HepG2 (cell line): ENCODE data around the gene MORN5. TPM values are rescaled to one million over a fixed set of nuclear protein-coding genes. Genes with fewer than 3 reads are reported as not detected.

Experiments used
- ATAC-seq: fragments of 200-7000 bp; cut with Tn5 transposase; 3 replicates; pipeline ENCODE4 v1.9.1; 2020; ENCODE audit warnings: mild to moderate bottlenecking, moderate library complexity
- BruUV-seq: library from RNA; stranded (reverse); fragments of 400-500 nt; replicated peaks from 2 replicates; lab custom pipeline; 2021; lab: Mats Ljungman, UMichigan
- CTCF ChIA-PET: fragments of 300-600 bp; formaldehyde crosslinking; extraction: SDS; loops from one replicate; lab custom pipeline; 2021; ENCODE audit warnings: low total read pairs, inconsistent platforms, low intra/inter-chr PET ratio; lab: Yijun Ruan, JAX
- POLR2A ChIA-PET: fragments of 350-600 bp; sonication (Branson Sonifier 250); formaldehyde crosslinking; loops from one replicate; lab custom pipeline; 2020; ENCODE audit warnings: antibody characterized with exemption, inconsistent platforms; lab: Yijun Ruan, JAX
- DNase-seq: peaks from one replicate; pipeline ENCODE4 v3.0.0-alpha.2; 2015; ENCODE audit warnings: low spot score
- FAIRE-seq: peaks from 3 replicates; lab custom pipeline; 2011; peaks lifted over from hg19 to GRCh38; lab: Jason Lieb, UNC
- H2AFZ ChIP-seq: one replicate; pipeline ENCODE4 v1.6.1; 2011; ENCODE audit warnings: low read length, inconsistent platforms
- H3K27ac ChIP-seq: fragments of 300-600 bp; 3 replicates; pipeline ENCODE4 v1.8.0; 2011; ENCODE audit warnings: mixed run types, mild to moderate bottlenecking, mixed read lengths, low read length, inconsistent platforms; ENCODE audit not compliant: insufficient read depth; ENCODE audit errors: extremely low read length
- H3K27me3 ChIP-seq, 2 experiments: fragments of 200-600 bp in 1 of 2; 2 replicates in 1 of 2; 3 replicates in 1 of 2; pipeline versions ENCODE4 v1.6.0 to v1.8.0; 2011; ENCODE audit warnings: low read length in 2 of 2, mild to moderate bottlenecking in 2 of 2, moderate library complexity in 2 of 2, inconsistent platforms in 1 of 2; ENCODE audit not compliant: insufficient read depth in 2 of 2, control insufficient read depth in 1 of 2
- H3K36me3 ChIP-seq, 2 experiments: fragments of 200-600 bp in 1 of 2; replicated peaks in 1 of 2; 2 replicates in 1 of 2; 3 replicates in 1 of 2; pipeline versions ENCODE4 v1.5.1 to v1.8.0; 2011; ENCODE audit warnings: low read length in 2 of 2, inconsistent platforms in 1 of 2; ENCODE audit not compliant: insufficient read depth in 2 of 2, control insufficient read depth in 1 of 2
- H3K4me1 ChIP-seq: 2 replicates; pipeline ENCODE4 v1.5.1; 2012; ENCODE audit warnings: low read length, inconsistent platforms; ENCODE audit not compliant: insufficient read depth
- H3K4me2 ChIP-seq: 2 replicates; pipeline ENCODE4 v1.6.0; 2011; ENCODE audit warnings: low read depth, low read length, inconsistent platforms
- H3K4me3 ChIP-seq, 3 experiments: fragments of 200-600 bp in 1 of 3; sonication (generic), shearing (Covaris generic) in 1 of 3; replicated peaks in 1 of 3; 2 replicates each; pipeline ENCODE4 v1.5.1; 2011 to 2016; ENCODE audit warnings: low read length in 3 of 3, inconsistent platforms in 2 of 3, low read depth in 2 of 3, mild to moderate bottlenecking in 2 of 3, control low read depth in 1 of 3, mixed read lengths in 1 of 3; ENCODE audit not compliant: insufficient read depth in 1 of 3
- H3K79me2 ChIP-seq: one replicate; pipeline ENCODE4 v1.6.1; 2011; ENCODE audit warnings: low read length, inconsistent platforms; ENCODE audit not compliant: insufficient read depth
- H3K9ac ChIP-seq: 2 replicates; pipeline ENCODE4 v1.6.0; 2011; ENCODE audit warnings: mild to moderate bottlenecking, low read depth, low read length, inconsistent platforms; ENCODE audit not compliant: insufficient read depth
- H3K9me3 ChIP-seq: 2 replicates; pipeline ENCODE4 v1.5.1; 2012; ENCODE audit warnings: mild to moderate bottlenecking, low read length
- H4K20me1 ChIP-seq: 2 replicates; pipeline ENCODE4 v1.6.0; 2011; ENCODE audit warnings: inconsistent platforms, mild to moderate bottlenecking, low read length, moderate library complexity; ENCODE audit not compliant: insufficient read depth
- HMGXB4 ChIP-seq, 2 experiments: sonication (generic) in 1 of 2; formaldehyde crosslinking in 1 of 2; IDR thresholded peaks; 2 replicates each; pipeline versions ENCODE4 v1.4.0 to v1.6.1; 2018 to 2020; ENCODE audit warnings: missing genetic modification reagents in 2 of 2, borderline replicate concordance in 1 of 2, low read depth in 1 of 2, mild to moderate bottlenecking in 1 of 2, missing biosample characterization in 1 of 2
- MYC ChIP-seq: sonication (generic); formaldehyde crosslinking; IDR thresholded peaks from 2 replicates; pipeline ENCODE4 v1.9.0; 2021; ENCODE audit warnings: missing genetic modification reagents, borderline replicate concordance
- SAP130 ChIP-seq: IDR thresholded peaks from 2 replicates; pipeline ENCODE4 v1.6.1; 2016; ENCODE audit warnings: low read depth
- SIN3A ChIP-seq: IDR thresholded peaks from 2 replicates; pipeline ENCODE4 v1.6.1; 2011; ENCODE audit warnings: low read depth, mild to moderate bottlenecking, control low read depth, low read length, borderline replicate concordance
- SNAI1 ChIP-seq: sonication (generic); formaldehyde crosslinking; IDR thresholded peaks from 2 replicates; pipeline ENCODE4 v1.5.0; 2020; ENCODE audit warnings: mild to moderate bottlenecking, missing genetic modification reagents, borderline replicate concordance
- SRSF1 ChIP-seq: fragments of 200-400 bp; formaldehyde crosslinking; optimal IDR thresholded peaks from 2 replicates; pipeline ENCODE3; 2017; ENCODE audit warnings: mild to moderate bottlenecking, low read depth, low read length, moderate library complexity
- TFAP4 ChIP-seq: sonication (generic); IDR thresholded peaks from 2 replicates; pipeline ENCODE4 v1.6.1; 2016; ENCODE audit warnings: low read depth, borderline replicate concordance
- ZFX ChIP-seq: sonication (generic); formaldehyde crosslinking; IDR thresholded peaks from 2 replicates; pipeline ENCODE4 v1.4.0; 2020; ENCODE audit warnings: mild to moderate bottlenecking, low read depth, missing genetic modification reagents, moderate library complexity
- ZHX2 ChIP-seq, 2 experiments: sonication (generic) in 1 of 2; formaldehyde crosslinking in 1 of 2; IDR thresholded peaks; 2 replicates each; pipeline versions ENCODE4 v1.6.1 to v1.9.0; 2014 to 2022; ENCODE audit warnings: antibody characterized with exemption in 1 of 2, borderline replicate concordance in 1 of 2, inconsistent platforms in 1 of 2, low read depth in 1 of 2, missing genetic modification reagents in 1 of 2
- ZMYM4 ChIP-seq: sonication (generic); formaldehyde crosslinking; IDR thresholded peaks from 2 replicates; pipeline ENCODE4 v1.8.1; 2023; ENCODE audit warnings: mild to moderate bottlenecking, missing genetic modification reagents
- WGBS: methylation state at CpG from one replicate; pipeline ENCODE4 v1.1.6; 2017; ENCODE audit warnings: low lambda C conversion rate; 5-methylcytosine and 5-hydroxymethylcytosine counted together
- in situ Hi-C: cut with HindIII; loops from 2 replicates; pipeline ENCODE4 v1.10.0; 2017; ENCODE audit warnings: low pct_unique_long_range_greater_than_20kb; ENCODE audit not compliant: extremely low pct_ligation_motif_present
- intact Hi-C: fragments of 100-400 bp; cut with micrococcal nuclease; formaldehyde crosslinking; loops from one replicate; pipeline ENCODE4 v1.10.0; 2022; ENCODE audit not compliant: unreplicated experiment
- polyA plus RNA-seq, 8 experiments: library from polyadenylated mRNA; depleted of rRNA in 3 of 8; stranded (reverse) in 7 of 8; unstranded in 1 of 8; fragments of >200 nt; fragmentation: Illumina TruSeq in 4 of 8; extraction: Trizol in 4 of 8; gene quantifications; 2 replicates each; pipeline versions ENCODE4 v1.2.1 to v1.2.3, GENCODE V29; 2011 to 2016; ENCODE audit warnings: low read depth in 4 of 8, missing spikeins in 1 of 8, mixed read lengths in 1 of 8; ENCODE audit not compliant: insufficient read depth in 1 of 8
- total RNA-seq, 5 experiments: library from RNA; depleted of rRNA; stranded (reverse); fragments of >200 nt; fragmentation: Illumina TruSeq; extraction: Trizol; gene quantifications; 2 replicates each; pipeline ENCODE4 v1.2.3, GENCODE V29; 2016; ENCODE audit warnings: low read depth in 1 of 5

MORN5 gene
- total and polyA plus RNA-seq, 2 of the 13 experiments (the other 11 are each of a cell fraction or from before 2014, with no cell fraction given) = not detected

- CTCF ChIA-PET = no interaction called here
- Histone ChIP-seq H3K9me3 (no peaks in the 10 kb centered on the region), H3K4me1 (peaks cover 36% of the 10 kb centered on the region), H3K4me3 (peak overlapping the region in 2 of 3 experiments; percentile 75 to 85; a peak in 3 of 6 replicates), H3K36me3 (no peaks in the 10 kb centered on the region), H2AFZ (no peak overlapping the region), H3K27ac (no peak overlapping the region), H3K9ac (no peak overlapping the region), H4K20me1 (0 out of 2 replicates have a peak, but pooled peaks cover 3% of the 10 kb centered on the region), H3K4me2 (peak overlapping the region; percentile 71), H3K79me2 (peaks cover 35% of the 10 kb centered on the region), H3K27me3 (no peaks in the 10 kb centered on the region; a peak in 1 of 5 replicates)
- POLR2A ChIA-PET = interaction anchor here (0.8 to 1.0 kb wide), 2 partner anchors 19 to 28 kb away, joined by 3 read pairs; no protein-coding TSS in a partner anchor
- TF ChIP-seq ZMYM4 (CRISPR knock-in tag) = 0 out of 2 replicates have a peak, but pooled peaks have one; percentile 1
- peak; percentile 12 for TF ChIP-seq SRSF1
- 0 out of 2 replicates have a peak, but pooled peaks have one; percentile 3 for TF ChIP-seq SNAI1 (CRISPR knock-in tag)
- no peak for TF ChIP-seq ZFX (CRISPR knock-in tag)
- 0 out of 2 replicates have a peak, but pooled peaks have one; percentile 4 for TF ChIP-seq MYC
- TF ChIP-seq TFAP4 = peak; percentile 86
- peak; percentile 52; the same call in 1 of the 2 replicates for TF ChIP-seq SAP130 (CRISPR knock-in tag)
- TF ChIP-seq ZHX2 (IDR thresholded peaks at IDR 0.05; ENCODE audit: low read depth) = no peak
- no peak for TF ChIP-seq ZHX2 (CRISPR knock-in tag; IDR thresholded peaks at IDR 0.05; ENCODE audit: borderline replicate concordance)
- no peak for TF ChIP-seq HMGXB4 (CRISPR knock-in tag; IDR thresholded peaks at IDR 0.05; ENCODE audit: borderline replicate concordance in 1 of 2, low read depth in 1 of 2)
- peak; percentile 83; the same call in 1 of the 2 replicates for TF ChIP-seq SIN3A
- no peak for DNase-seq
- intact Hi-C loops = no loop called here
- ATAC-seq = no peak
- no peak for FAIRE-seq
- 20% methylated on average over 6 of the region's 6 CpGs for WGBS
- in situ Hi-C loops = no loop called here
- no TSS peak for BruUV-seq
These were observed 178 bp downstream of the MORN5 start for GRCh38 chr9:122159925-122160246.
